ENCODE measurements around the gene RNF167.

DNA sequence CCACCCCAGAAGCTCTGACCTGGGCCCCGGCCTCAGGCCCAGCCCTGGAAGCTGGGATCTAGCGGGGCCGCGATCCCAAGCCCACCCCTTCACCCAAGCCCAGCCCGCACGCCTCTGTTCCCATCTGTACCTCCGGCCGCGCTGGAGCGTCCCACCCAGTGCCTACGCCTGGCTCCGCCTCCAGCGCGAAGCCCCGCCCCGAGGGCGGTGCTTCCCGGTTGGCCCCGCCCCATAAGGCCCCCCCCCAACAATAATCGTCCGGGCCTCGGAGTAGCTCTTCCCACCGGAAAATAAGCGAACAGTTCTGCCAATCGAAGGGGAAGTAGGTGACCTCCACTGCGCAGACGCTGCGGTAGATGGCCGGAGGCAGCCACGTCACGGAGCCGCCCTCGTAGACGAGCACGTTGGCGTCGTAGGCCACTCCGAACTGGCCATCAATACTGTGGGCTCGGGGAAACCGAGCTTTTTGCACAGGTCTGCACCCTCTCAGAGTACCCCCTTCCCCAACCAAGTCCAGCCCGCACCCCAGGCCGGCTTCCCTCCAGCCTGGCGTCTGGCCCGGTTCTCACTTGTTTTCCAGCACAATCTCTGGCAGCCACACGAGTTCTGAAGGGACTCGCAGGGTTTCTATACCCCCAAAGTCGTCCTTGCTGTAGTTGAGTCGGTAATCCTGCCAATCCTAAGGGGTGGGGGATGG is 38.3 kb upstream of the RNF167 start:
- TF ChIP-seq, protein P1, sequence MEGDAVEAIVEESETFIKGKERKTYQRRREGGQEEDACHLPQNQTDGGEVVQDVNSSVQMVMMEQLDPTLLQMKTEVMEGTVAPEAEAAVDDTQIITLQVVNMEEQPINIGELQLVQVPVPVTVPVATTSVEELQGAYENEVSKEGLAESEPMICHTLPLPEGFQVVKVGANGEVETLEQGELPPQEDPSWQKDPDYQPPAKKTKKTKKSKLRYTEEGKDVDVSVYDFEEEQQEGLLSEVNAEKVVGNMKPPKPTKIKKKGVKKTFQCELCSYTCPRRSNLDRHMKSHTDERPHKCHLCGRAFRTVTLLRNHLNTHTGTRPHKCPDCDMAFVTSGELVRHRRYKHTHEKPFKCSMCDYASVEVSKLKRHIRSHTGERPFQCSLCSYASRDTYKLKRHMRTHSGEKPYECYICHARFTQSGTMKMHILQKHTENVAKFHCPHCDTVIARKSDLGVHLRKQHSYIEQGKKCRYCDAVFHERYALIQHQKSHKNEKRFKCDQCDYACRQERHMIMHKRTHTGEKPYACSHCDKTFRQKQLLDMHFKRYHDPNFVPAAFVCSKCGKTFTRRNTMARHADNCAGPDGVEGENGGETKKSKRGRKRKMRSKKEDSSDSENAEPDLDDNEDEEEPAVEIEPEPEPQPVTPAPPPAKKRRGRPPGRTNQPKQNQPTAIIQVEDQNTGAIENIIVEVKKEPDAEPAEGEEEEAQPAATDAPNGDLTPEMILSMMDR (IDR thresholded peaks at IDR 0.05; ENCODE audit: poor library complexity, severe bottlenecking), result no peak
- no peak for TF ChIP-seq EZH2 (IDR thresholded peaks at IDR 0.05; ENCODE audit: borderline replicate concordance, insufficient read depth, low read length, poor library complexity, severe bottlenecking)
- TF ChIP-seq SMC3 (conservative IDR thresholded peaks at IDR 0.05; ENCODE audit: poor library complexity), result no peak
- no peak for TF ChIP-seq TAF1 (IDR thresholded peaks at IDR 0.05; ENCODE audit: low read depth)
- no peak for TF ChIP-seq EP300 (conservative IDR thresholded peaks at IDR 0.05; ENCODE audit: poor library complexity, severe bottlenecking)
- TF ChIP-seq, protein P2, sequence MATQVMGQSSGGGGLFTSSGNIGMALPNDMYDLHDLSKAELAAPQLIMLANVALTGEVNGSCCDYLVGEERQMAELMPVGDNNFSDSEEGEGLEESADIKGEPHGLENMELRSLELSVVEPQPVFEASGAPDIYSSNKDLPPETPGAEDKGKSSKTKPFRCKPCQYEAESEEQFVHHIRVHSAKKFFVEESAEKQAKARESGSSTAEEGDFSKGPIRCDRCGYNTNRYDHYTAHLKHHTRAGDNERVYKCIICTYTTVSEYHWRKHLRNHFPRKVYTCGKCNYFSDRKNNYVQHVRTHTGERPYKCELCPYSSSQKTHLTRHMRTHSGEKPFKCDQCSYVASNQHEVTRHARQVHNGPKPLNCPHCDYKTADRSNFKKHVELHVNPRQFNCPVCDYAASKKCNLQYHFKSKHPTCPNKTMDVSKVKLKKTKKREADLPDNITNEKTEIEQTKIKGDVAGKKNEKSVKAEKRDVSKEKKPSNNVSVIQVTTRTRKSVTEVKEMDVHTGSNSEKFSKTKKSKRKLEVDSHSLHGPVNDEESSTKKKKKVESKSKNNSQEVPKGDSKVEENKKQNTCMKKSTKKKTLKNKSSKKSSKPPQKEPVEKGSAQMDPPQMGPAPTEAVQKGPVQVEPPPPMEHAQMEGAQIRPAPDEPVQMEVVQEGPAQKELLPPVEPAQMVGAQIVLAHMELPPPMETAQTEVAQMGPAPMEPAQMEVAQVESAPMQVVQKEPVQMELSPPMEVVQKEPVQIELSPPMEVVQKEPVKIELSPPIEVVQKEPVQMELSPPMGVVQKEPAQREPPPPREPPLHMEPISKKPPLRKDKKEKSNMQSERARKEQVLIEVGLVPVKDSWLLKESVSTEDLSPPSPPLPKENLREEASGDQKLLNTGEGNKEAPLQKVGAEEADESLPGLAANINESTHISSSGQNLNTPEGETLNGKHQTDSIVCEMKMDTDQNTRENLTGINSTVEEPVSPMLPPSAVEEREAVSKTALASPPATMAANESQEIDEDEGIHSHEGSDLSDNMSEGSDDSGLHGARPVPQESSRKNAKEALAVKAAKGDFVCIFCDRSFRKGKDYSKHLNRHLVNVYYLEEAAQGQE (IDR thresholded peaks at IDR 0.05; ENCODE audit: borderline replicate concordance), result no peak
- no peak for TF ChIP-seq POLR2AphosphoS5 (IDR thresholded peaks at IDR 0.05)
- TF ChIP-seq RAD21 (conservative IDR thresholded peaks at IDR 0.05), result no peak
- no peak for TF ChIP-seq MXI1 (conservative IDR thresholded peaks at IDR 0.05; ENCODE audit: poor library complexity, severe bottlenecking)
